KG1 (cell line): ENCODE results near the gene MAP3K14.
"Not testable (repeated sequence)": the region's sequence is repeated elsewhere in the genome, so short reads cannot be mapped to it uniquely, and the experiment has no call there.

Experiments used
- DNase-seq: peaks from one replicate; lab custom pipeline; 2025; lab: John Stamatoyannopoulos, UW

The MAP3K14 gene

GRCh38 chr17:45258981-45259380 lies 57.8 kb downstream of the MAP3K14 start:
- no peak for DNase-seq

- DNase-seq: no peak
Measured at GRCh38 chr17:45257115-45257514, 59.7 kb downstream of the MAP3K14 start.

- DNase-seq: no peak
Measured at GRCh38 chr17:45256114-45256966, 60.5 kb downstream of the MAP3K14 start.

- no peak for DNase-seq
Measured at GRCh38 chr17:45255358-45255757, 61.5 kb downstream of the MAP3K14 start.

- DNase-seq: no peak
Measured at GRCh38 chr17:45253879-45254278, 62.9 kb downstream of the MAP3K14 start.

- DNase-seq: not testable (repeated sequence)
Measured at GRCh38 chr17:45253237-45253636, 63.6 kb downstream of the MAP3K14 start.

GRCh38 chr17:45251931-45252330 lies 64.9 kb downstream of the MAP3K14 start:
- no peak for DNase-seq

GRCh38 chr17:45248132-45248957 lies 68.5 kb downstream of the MAP3K14 start:
- no peak for DNase-seq

GRCh38 chr17:45247429-45248131 lies 69.2 kb downstream of the MAP3K14 start:
- no peak for DNase-seq

- no peak for DNase-seq
Measured at GRCh38 chr17:45246861-45247428, 69.9 kb downstream of the MAP3K14 start.

- no peak for DNase-seq
Measured at GRCh38 chr17:45246338-45246737, 70.5 kb downstream of the MAP3K14 start.

- DNase-seq: no peak
Measured at GRCh38 chr17:45244725-45245656, 71.8 kb downstream of the MAP3K14 start.

- DNase-seq: no peak
Measured at GRCh38 chr17:45243750-45244149, 73.1 kb downstream of the MAP3K14 start.

- no peak for DNase-seq
Measured at GRCh38 chr17:45242029-45242414, 74.8 kb downstream of the MAP3K14 start.

GRCh38 chr17:45241328-45242028 lies 75.3 kb downstream of the MAP3K14 start:
- no peak for DNase-seq

GRCh38 chr17:45240905-45241327 lies 75.9 kb downstream of the MAP3K14 start:
- DNase-seq: no peak

GRCh38 chr17:45238155-45238774 lies 78.6 kb downstream of the MAP3K14 start:
- no peak for DNase-seq

- no peak for DNase-seq
Measured at GRCh38 chr17:45237686-45238085, 79.1 kb downstream of the MAP3K14 start.

GRCh38 chr17:45236282-45236606 lies 80.6 kb downstream of the MAP3K14 start:
- DNase-seq: no peak
